GM23338 (cell line): ENCODE measurements around the gene IER2.
"Not testable (repeated sequence)": the region's sequence is repeated elsewhere in the genome, so short reads cannot be mapped to it uniquely, and the experiment has no call there.

ENCODE experiments used
- CREB1 ChIP-seq: fragments of 250-450 bp; sonication (Bioruptor Pico); IDR thresholded peaks from 2 replicates; pipeline ENCODE4 v1.5.0; 2020; ENCODE audit warnings: low read depth, mild to moderate bottlenecking, moderate library complexity
- CTCF ChIP-seq, 2 experiments: fragments of 200-600 bp in 1 of 2; sonication (generic) in 1 of 2; conservative IDR thresholded peaks; 2 replicates each; pipeline versions ENCODE4 v1.5.1 to v1.6.1; 2016 to 2017; ENCODE audit warnings: antibody characterized with exemption in 2 of 2, low read depth in 2 of 2, mild to moderate bottlenecking in 2 of 2, moderate library complexity in 1 of 2
- ETS1 ChIP-seq: IDR thresholded peaks from 2 replicates; pipeline ENCODE4 v1.6.1; 2016; ENCODE audit warnings: antibody characterized with exemption
- EZH2 ChIP-seq: fragments of 200-600 bp; sonication (generic); IDR thresholded peaks from one replicate; pipeline ENCODE4 v1.8.0; 2017; ENCODE audit warnings: antibody characterized with exemption, mild to moderate bottlenecking, low read depth; ENCODE audit not compliant: unreplicated experiment
- EZH2phosphoT487 ChIP-seq: fragments of 200-600 bp; sonication (generic); IDR thresholded peaks from one replicate; pipeline ENCODE4 v1.8.1; 2018; ENCODE audit warnings: antibody characterized with exemption; ENCODE audit not compliant: unreplicated experiment
- JUNB ChIP-seq: IDR thresholded peaks from one replicate; pipeline ENCODE4 v1.6.1; 2016; ENCODE audit warnings: antibody characterized with exemption; ENCODE audit not compliant: unreplicated experiment
- POLR2AphosphoS5 ChIP-seq: IDR thresholded peaks from 2 replicates; pipeline ENCODE4 v1.6.1; 2016; ENCODE audit warnings: antibody characterized with exemption, low read depth
- REST ChIP-seq: IDR thresholded peaks from one replicate; pipeline ENCODE4 v1.6.1; 2018; ENCODE audit warnings: antibody characterized with exemption; ENCODE audit not compliant: unreplicated experiment
- STAT1 ChIP-seq: IDR thresholded peaks from one replicate; pipeline ENCODE4 v1.6.1; 2016; ENCODE audit warnings: antibody characterized with exemption; ENCODE audit not compliant: unreplicated experiment
- ZNF114 ChIP-seq: fragments of 250-450 bp; sonication (Bioruptor Pico); IDR thresholded peaks from 2 replicates; pipeline ENCODE4 v1.5.0; 2020; ENCODE audit warnings: mild to moderate bottlenecking, moderate library complexity
- ZNF331 ChIP-seq: fragments of 250-450 bp; sonication (Bioruptor Pico); IDR thresholded peaks from 2 replicates; pipeline ENCODE4 v1.5.0; 2020; ENCODE audit warnings: low read depth, mild to moderate bottlenecking, moderate library complexity
- TF ChIP-seq, protein P1 (sequence below): fragments of 250-450 bp; sonication (Bioruptor Pico); IDR thresholded peaks from 2 replicates; pipeline ENCODE4 v1.5.0; 2020; ENCODE audit warnings: mild to moderate bottlenecking, moderate library complexity

DNA sequence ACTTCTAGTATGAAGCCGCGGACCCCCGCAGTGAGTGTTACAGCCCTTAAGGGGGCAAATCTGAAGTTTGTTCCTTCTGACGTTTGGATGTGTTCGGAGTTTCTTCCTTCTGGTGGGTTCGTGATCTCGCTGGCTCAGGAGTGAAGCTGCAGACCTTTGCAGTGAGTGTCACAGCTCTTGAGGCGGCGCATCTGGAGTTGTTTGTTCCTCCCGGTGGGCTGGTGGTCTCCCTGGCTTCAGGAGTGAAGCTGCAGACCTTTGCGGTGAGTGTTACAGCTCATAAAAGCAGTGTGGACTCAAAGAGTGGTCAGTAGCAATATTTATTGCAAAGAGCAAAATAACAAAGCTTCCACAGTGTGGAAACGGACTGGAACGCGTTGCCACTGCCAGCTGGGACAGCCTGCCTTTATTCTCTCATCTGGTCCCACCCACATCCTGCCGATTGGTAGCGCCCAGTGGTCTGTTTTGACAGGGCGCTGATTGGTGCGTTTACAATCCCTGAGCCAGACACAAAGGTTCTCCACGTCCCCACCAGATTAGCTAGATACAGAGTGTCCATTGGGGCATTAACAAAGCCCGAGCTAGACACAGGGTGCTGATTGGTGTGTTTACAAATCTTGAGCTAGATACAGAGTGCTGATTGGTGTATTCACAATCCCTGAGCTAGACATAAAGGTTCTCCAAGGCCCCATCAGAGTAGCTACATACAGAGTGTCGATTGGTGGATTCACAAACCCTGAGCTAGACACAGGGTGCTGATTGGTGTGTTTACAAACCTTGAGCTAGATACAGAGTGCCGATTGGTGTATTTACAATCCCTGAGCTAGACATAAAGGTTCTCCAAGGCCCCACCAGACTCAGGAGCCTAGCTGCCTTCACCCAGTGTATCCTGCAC lies 35.8 kb downstream of the IER2 start:
- TF ChIP-seq CTCF (conservative IDR thresholded peaks at IDR 0.05; ENCODE audit: low read depth in 2 of 2); EZH2phosphoT487; POLR2AphosphoS5; ETS1; EZH2; JUNB; REST; ZNF331; STAT1; CREB1 (CRISPR knock-in tag); ZNF114 (CRISPR knock-in tag): not testable (repeated sequence)
- TF ChIP-seq, protein P1, sequence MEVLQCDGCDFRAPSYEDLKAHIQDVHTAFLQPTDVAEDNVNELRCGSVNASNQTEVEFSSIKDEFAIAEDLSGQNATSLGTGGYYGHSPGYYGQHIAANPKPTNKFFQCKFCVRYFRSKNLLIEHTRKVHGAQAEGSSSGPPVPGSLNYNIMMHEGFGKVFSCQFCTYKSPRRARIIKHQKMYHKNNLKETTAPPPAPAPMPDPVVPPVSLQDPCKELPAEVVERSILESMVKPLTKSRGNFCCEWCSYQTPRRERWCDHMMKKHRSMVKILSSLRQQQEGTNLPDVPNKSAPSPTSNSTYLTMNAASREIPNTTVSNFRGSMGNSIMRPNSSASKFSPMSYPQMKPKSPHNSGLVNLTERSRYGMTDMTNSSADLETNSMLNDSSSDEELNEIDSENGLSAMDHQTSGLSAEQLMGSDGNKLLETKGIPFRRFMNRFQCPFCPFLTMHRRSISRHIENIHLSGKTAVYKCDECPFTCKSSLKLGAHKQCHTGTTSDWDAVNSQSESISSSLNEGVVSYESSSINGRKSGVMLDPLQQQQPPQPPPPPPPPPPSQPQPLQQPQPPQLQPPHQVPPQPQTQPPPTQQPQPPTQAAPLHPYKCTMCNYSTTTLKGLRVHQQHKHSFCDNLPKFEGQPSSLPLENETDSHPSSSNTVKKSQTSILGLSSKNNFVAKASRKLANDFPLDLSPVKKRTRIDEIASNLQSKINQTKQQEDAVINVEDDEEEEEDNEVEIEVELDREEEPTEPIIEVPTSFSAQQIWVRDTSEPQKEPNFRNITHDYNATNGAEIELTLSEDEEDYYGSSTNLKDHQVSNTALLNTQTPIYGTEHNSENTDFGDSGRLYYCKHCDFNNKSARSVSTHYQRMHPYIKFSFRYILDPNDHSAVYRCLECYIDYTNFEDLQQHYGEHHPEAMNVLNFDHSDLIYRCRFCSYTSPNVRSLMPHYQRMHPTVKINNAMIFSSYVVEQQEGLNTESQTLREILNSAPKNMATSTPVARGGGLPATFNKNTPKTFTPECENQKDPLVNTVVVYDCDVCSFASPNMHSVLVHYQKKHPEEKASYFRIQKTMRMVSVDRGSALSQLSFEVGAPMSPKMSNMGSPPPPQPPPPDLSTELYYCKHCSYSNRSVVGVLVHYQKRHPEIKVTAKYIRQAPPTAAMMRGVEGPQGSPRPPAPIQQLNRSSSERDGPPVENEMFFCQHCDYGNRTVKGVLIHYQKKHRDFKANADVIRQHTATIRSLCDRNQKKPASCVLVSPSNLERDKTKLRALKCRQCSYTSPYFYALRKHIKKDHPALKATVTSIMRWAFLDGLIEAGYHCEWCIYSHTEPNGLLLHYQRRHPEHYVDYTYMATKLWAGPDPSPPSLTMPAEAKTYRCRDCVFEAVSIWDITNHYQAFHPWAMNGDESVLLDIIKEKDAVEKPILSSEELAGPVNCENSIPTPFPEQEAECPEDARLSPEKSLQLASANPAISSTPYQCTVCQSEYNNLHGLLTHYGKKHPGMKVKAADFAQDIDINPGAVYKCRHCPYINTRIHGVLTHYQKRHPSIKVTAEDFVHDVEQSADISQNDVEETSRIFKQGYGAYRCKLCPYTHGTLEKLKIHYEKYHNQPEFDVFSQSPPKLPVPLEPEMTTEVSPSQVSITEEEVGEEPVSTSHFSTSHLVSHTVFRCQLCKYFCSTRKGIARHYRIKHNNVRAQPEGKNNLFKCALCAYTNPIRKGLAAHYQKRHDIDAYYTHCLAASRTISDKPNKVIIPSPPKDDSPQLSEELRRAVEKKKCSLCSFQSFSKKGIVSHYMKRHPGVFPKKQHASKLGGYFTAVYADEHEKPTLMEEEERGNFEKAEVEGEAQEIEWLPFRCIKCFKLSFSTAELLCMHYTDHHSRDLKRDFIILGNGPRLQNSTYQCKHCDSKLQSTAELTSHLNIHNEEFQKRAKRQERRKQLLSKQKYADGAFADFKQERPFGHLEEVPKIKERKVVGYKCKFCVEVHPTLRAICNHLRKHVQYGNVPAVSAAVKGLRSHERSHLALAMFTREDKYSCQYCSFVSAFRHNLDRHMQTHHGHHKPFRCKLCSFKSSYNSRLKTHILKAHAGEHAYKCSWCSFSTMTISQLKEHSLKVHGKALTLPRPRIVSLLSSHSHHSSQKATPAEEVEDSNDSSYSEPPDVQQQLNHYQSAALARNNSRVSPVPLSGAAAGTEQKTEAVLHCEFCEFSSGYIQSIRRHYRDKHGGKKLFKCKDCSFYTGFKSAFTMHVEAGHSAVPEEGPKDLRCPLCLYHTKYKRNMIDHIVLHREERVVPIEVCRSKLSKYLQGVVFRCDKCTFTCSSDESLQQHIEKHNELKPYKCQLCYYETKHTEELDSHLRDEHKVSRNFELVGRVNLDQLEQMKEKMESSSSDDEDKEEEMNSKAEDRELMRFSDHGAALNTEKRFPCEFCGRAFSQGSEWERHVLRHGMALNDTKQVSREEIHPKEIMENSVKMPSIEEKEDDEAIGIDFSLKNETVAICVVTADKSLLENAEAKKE (CRISPR knock-in tag): not testable (repeated sequence)
